Islet precursor cell (in vitro differentiated cells): ENCODE measurements around the gene TNF.
"Not testable (repeated sequence)": the region's sequence is repeated elsewhere in the genome, so short reads cannot be mapped to it uniquely, and the experiment has no call there.

Source experiments
- DNase-seq: peaks from one replicate; pipeline ENCODE4 v3.0.0-alpha.2; 2018

The TNF gene

GRCh38 chr6:31588871-31589650 is 13.7 kb downstream of the TNF start:
- DNase-seq: no peak

GRCh38 chr6:31590691-31591090 is 15.3 kb downstream of the TNF start:
- DNase-seq: not testable (repeated sequence)

- DNase-seq: no peak
Measured at GRCh38 chr6:31592396-31592771, 17.0 kb downstream of the TNF start.

- DNase-seq: no peak
Measured at GRCh38 chr6:31597006-31597405, 21.6 kb downstream of the TNF start.

GRCh38 chr6:31607317-31607716 is 32.0 kb downstream of the TNF start:
- DNase-seq: no peak

GRCh38 chr6:31609519-31610406 is 34.4 kb downstream of the TNF start:
- no peak for DNase-seq

GRCh38 chr6:31610968-31611367 is 35.6 kb downstream of the TNF start:
- no peak for DNase-seq

- DNase-seq: no peak
Measured at GRCh38 chr6:31614075-31614619, 38.8 kb downstream of the TNF start.

GRCh38 chr6:31614684-31615578 is 39.6 kb downstream of the TNF start, which contains the start of gene AIF1:
AIF1 (plus strand) TSS chr6:31615234; CDS start chr6:31615330, 96 bp downstream.
- DNase-seq: no peak

GRCh38 chr6:31615748-31616147 is 40.4 kb downstream of the TNF start:
- no peak for DNase-seq

- DNase-seq: no peak
Measured at GRCh38 chr6:31617010-31617409, 41.6 kb downstream of the TNF start.

- peak; percentile 99 for DNase-seq
Measured at GRCh38 chr6:31619805-31620585, 44.6 kb downstream of the TNF start.

GRCh38 chr6:31620586-31621319 is 45.4 kb downstream of the TNF start, which contains the start of gene PRRC2A:
PRRC2A (plus strand) TSS chr6:31620715; CDS start chr6:31622790, 2,075 bp downstream.
- no peak for DNase-seq

GRCh38 chr6:31621320-31621939 is 46.1 kb downstream of the TNF start:
- no peak for DNase-seq

GRCh38 chr6:31621991-31622390 is 46.6 kb downstream of the TNF start:
- DNase-seq: no peak

GRCh38 chr6:31622684-31623091 is 47.3 kb downstream of the TNF start:
- no peak for DNase-seq

GRCh38 chr6:31624070-31624469 is 48.7 kb downstream of the TNF start:
- no peak for DNase-seq

- DNase-seq: no peak
Measured at GRCh38 chr6:31626952-31627351, 51.6 kb downstream of the TNF start.

GRCh38 chr6:31627690-31628287 is 52.4 kb downstream of the TNF start:
- DNase-seq: no peak
